GM18867 (cell line): Measurements from ENCODE around the gene GRIPAP1.

ENCODE experiments used
- ATAC-seq: cut with Tn5 transposase; IDR thresholded peaks from one replicate; pipeline ENCODE4 v1.9.1; 2021; ENCODE audit warnings: mild to moderate bottlenecking, moderate library complexity; ENCODE audit not compliant: unreplicated experiment

Gene GRIPAP1

GRCh38 chrX:48961585-48962091, 40.4 kb downstream of the GRIPAP1 start:
- no peak for ATAC-seq

- no peak for ATAC-seq
These were observed 41.8 kb downstream of the GRIPAP1 start for GRCh38 chrX:48960291-48960690.

GRCh38 chrX:48958635-48959094, 43.4 kb downstream of the GRIPAP1 start:
- ATAC-seq, result no peak

GRCh38 chrX:48957827-48958634, 44.0 kb downstream of the GRIPAP1 start:
- ATAC-seq, result peak; percentile 81

GRCh38 chrX:48957477-48957826, 44.6 kb downstream of the GRIPAP1 start, which contains the start of gene OTUD5:
Gene OTUD5 (minus strand): TSS chrX:48957607. CDS start chrX:48957570, 37 bp downstream.
- peak; percentile 37 for ATAC-seq

- no peak for ATAC-seq
These were observed 45.2 kb downstream of the GRIPAP1 start for GRCh38 chrX:48956728-48957414.

- ATAC-seq, result no peak
These were observed 53.5 kb downstream of the GRIPAP1 start for GRCh38 chrX:48948589-48948988.

GRCh38 chrX:48945517-48946348, 56.3 kb downstream of the GRIPAP1 start:
- peak; percentile 64 for ATAC-seq

- no peak for ATAC-seq
These were observed 59.2 kb downstream of the GRIPAP1 start for GRCh38 chrX:48942895-48943294.

- ATAC-seq, result no peak
These were observed 61.6 kb downstream of the GRIPAP1 start for GRCh38 chrX:48940404-48940955.

GRCh38 chrX:48939524-48940228, 62.4 kb downstream of the GRIPAP1 start:
- no peak for ATAC-seq

- ATAC-seq, result peak; percentile 56
These were observed 63.2 kb downstream of the GRIPAP1 start for GRCh38 chrX:48938721-48939425.

- peak; percentile 64 for ATAC-seq
These were observed 64.8 kb downstream of the GRIPAP1 start for GRCh38 chrX:48937054-48937907.

GRCh38 chrX:48936429-48937053, 65.5 kb downstream of the GRIPAP1 start:
- no peak for ATAC-seq

GRCh38 chrX:48935301-48935670, 66.8 kb downstream of the GRIPAP1 start:
- no peak for ATAC-seq

GRCh38 chrX:48934581-48935300, 67.3 kb downstream of the GRIPAP1 start:
- ATAC-seq, result no peak

- no peak for ATAC-seq
These were observed 68.3 kb downstream of the GRIPAP1 start for GRCh38 chrX:48933757-48934156.
